Measurements from ENCODE around the gene CD4.
A peak's percentile ranks its signal among the peaks of the same experiment; 100 is the strongest.

CD4 gene

GRCh38 chr12:6866163-6866919 is 77.0 kb downstream of the CD4 start:
- H3K4me2 ChIP-seq (ENCODE audit: low read length) = peak overlapping the region; percentile 86
- no peaks in the 10 kb centered on the region for H3K79me2 ChIP-seq
- no peaks in the 10 kb centered on the region for H3K9me3 ChIP-seq (ENCODE audit: control insufficient read depth, low read length)
- no peaks in the 10 kb centered on the region for H3K36me3 ChIP-seq (ENCODE audit: control insufficient read depth, insufficient read depth, low read length)
- peaks cover 20% of the 10 kb centered on the region for H3K4me1 ChIP-seq
- no peaks in the 10 kb centered on the region for H3K27me3 ChIP-seq (ENCODE audit: control insufficient read depth, insufficient read depth, low read length)
- H3K27ac ChIP-seq = peak overlapping the region; percentile 98
- TF ChIP-seq, protein P1, sequence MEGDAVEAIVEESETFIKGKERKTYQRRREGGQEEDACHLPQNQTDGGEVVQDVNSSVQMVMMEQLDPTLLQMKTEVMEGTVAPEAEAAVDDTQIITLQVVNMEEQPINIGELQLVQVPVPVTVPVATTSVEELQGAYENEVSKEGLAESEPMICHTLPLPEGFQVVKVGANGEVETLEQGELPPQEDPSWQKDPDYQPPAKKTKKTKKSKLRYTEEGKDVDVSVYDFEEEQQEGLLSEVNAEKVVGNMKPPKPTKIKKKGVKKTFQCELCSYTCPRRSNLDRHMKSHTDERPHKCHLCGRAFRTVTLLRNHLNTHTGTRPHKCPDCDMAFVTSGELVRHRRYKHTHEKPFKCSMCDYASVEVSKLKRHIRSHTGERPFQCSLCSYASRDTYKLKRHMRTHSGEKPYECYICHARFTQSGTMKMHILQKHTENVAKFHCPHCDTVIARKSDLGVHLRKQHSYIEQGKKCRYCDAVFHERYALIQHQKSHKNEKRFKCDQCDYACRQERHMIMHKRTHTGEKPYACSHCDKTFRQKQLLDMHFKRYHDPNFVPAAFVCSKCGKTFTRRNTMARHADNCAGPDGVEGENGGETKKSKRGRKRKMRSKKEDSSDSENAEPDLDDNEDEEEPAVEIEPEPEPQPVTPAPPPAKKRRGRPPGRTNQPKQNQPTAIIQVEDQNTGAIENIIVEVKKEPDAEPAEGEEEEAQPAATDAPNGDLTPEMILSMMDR (IDR thresholded peaks at IDR 0.05) = no peak
- H2AFZ ChIP-seq = peak overlapping the region; percentile 87
- no peak overlapping the region for H3K4me3 ChIP-seq (ENCODE audit: low read depth, low read length)
- H3K9ac ChIP-seq = no peak overlapping the region

- no peaks in the 10 kb centered on the region for H3K36me3 ChIP-seq (ENCODE audit: control insufficient read depth, insufficient read depth, low read length)
- TF ChIP-seq, protein P1 (IDR thresholded peaks at IDR 0.05) = no peak
- H3K4me1 ChIP-seq = peaks cover 25% of the 10 kb centered on the region
- H3K4me2 ChIP-seq (ENCODE audit: low read length) = peak overlapping the region; percentile 86
- no peak overlapping the region for H3K9ac ChIP-seq
- H3K27ac ChIP-seq = peak overlapping the region; percentile 98
- no peaks in the 10 kb centered on the region for H3K9me3 ChIP-seq (ENCODE audit: control insufficient read depth, low read length)
- peak overlapping the region; percentile 99 for H3K4me3 ChIP-seq (ENCODE audit: low read depth, low read length)
- peak overlapping the region; percentile 87 for H2AFZ ChIP-seq
- no peaks in the 10 kb centered on the region for H3K27me3 ChIP-seq (ENCODE audit: control insufficient read depth, insufficient read depth, low read length)
- H3K79me2 ChIP-seq = no peaks in the 10 kb centered on the region
These were observed 77.6 kb downstream of the CD4 start for GRCh38 chr12:6866920-6867412.

DNA sequence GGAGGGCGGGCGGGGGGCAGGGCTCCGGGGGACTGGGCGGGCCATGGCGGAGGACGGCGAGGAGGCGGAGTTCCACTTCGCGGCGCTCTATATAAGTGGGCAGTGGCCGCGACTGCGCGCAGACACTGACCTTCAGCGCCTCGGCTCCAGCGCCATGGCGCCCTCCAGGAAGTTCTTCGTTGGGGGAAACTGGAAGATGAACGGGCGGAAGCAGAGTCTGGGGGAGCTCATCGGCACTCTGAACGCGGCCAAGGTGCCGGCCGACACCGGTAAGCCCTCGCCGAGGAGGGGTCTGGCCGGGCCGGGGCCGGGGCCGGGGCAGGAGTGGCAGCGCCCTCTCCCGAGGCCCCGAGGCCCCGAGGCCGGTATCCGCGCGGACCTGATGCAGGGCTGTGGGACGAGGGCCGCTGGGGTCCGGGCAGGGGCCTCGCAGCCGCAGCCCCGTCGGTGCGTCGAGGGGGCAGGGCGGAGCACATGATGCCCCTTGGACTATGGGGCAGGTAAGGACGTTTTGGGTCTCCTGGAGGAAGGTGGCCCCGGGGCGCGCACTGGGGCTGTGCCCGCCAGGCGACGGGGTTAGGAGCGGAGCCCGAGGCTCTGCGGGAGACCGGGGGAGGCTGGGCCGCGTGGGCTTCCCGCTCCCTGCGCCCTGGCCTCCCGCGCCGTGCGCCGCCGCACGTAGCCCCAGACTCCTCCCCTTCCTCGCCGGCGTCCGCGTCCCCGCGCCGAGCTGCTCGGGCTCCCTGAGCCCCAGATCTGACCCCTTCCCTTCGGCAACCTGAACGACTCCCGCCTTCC is 78.3 kb downstream of the CD4 start, which contains the start of gene TPI1:
Gene TPI1 (plus strand): TSS at position 119 of the 798 bp plus-strand sequence. CDS start 36 bp downstream, at position 155.
- H2AFZ ChIP-seq = peak within 1 kb of the TSS; percentile 87
- no peaks in the 10 kb centered on the region for H3K27me3 ChIP-seq (ENCODE audit: control insufficient read depth, insufficient read depth, low read length)
- peak within 1 kb of the TSS; percentile 98 for H3K27ac ChIP-seq
- H3K79me2 ChIP-seq = no peaks in the 10 kb centered on the region
- H3K36me3 ChIP-seq (ENCODE audit: control insufficient read depth, insufficient read depth, low read length) = no peaks in the 10 kb centered on the region
- H3K4me1 ChIP-seq = peaks cover 27% of the 10 kb centered on the region
- H3K9me3 ChIP-seq (ENCODE audit: control insufficient read depth, low read length) = no peaks in the 10 kb centered on the region
- H3K9ac ChIP-seq = peak within 1 kb of the TSS; percentile 97
- H3K4me3 ChIP-seq (ENCODE audit: low read depth, low read length) = peak within 1 kb of the TSS; percentile 99
- peak within 1 kb of the TSS; percentile 86 for H3K4me2 ChIP-seq (ENCODE audit: low read length)
- TF ChIP-seq, protein P1 (IDR thresholded peaks at IDR 0.05) = peak; percentile 13

GRCh38 chr12:6868211-6869048 is 79.1 kb downstream of the CD4 start:
- TF ChIP-seq, protein P1 (IDR thresholded peaks at IDR 0.05) = no peak
- Histone ChIP-seq H3K4me1 (peaks cover 27% of the 10 kb centered on the region), H2AFZ (peak overlapping the region; percentile 87), H3K9me3 (ENCODE audit: control insufficient read depth, low read length) (no peaks in the 10 kb centered on the region), H3K36me3 (ENCODE audit: control insufficient read depth, insufficient read depth, low read length) (no peaks in the 10 kb centered on the region), H3K27me3 (ENCODE audit: control insufficient read depth, insufficient read depth, low read length) (no peaks in the 10 kb centered on the region), H3K4me3 (ENCODE audit: low read depth, low read length) (peak overlapping the region; percentile 99), H3K79me2 (no peaks in the 10 kb centered on the region), H3K27ac (peak overlapping the region; percentile 98), H3K4me2 (ENCODE audit: low read length) (peak overlapping the region; percentile 77), H3K9ac (peak overlapping the region; percentile 97)

All from parathyroid adenoma (tissue), 2 donors.